ENCODE results near the gene SLC29A2.

- TF ChIP-seq POLR2AphosphoS5 (IDR thresholded peaks at IDR 0.05), result no peak
- TF ChIP-seq CTCF (IDR thresholded peaks at IDR 0.05), result no peak
Measured at GRCh38 chr11:66419825-66420224, 48.3 kb upstream of the SLC29A2 start.

Data from transverse colon (tissue), 4 donors.